NCI-H526 (cell line): ENCODE results near the gene SUB1.
"Not testable (repeated sequence)": the region's sequence is repeated elsewhere in the genome, so short reads cannot be mapped to it uniquely, and the experiment has no call there.

Source experiments
- DNase-seq, 2 experiments: peaks; one replicate each; lab custom pipeline; 2025; lab: John Stamatoyannopoulos, UW

SUB1 gene

DNA sequence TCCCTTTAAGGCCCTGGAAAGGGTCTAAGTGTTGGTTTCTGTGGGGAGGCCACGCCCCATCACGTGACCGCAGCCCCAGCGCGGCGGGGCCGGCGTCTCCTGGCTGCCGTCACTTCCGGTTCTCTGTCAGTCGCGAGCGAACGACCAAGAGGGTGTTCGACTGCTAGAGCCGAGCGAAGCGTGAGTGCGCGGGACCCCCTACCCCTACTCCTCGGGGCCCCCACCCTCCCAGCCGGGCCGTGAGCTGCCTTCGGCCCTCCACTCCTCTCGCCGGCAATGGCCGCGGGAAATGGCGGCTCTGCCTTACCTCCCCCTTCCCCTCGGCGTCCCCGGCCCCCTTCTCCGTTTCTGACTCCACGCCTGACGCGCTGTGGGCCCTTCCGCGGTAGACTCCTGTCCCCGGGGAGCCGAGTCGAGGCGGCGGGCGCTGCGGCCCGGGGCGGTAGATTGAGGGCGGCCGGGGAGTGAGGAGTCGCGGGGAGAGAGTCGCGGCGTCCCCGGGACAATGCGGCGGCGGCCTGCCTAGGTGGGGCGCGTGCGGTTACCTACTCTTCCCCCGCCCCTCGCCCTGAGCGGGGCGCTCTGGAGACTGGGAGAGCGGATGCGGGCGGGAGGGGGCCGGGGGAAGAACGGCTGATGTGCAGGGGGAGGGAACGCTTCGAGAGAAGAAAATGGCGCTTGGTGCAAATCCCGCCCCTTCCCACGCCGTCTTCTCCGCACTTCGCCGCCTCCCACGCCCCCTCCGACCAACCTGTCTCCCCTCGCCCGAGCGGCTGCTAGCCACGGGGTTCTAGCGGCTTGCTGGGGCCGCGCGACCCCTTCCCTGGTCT lies at the start of gene SUB1:
Gene SUB1, plus strand, starts transcription at position 112 of the 830 bp plus-strand sequence. CDS start 2,956 bp downstream, outside the sequence.
- peak; percentile 93 to 99 for DNase-seq

- DNase-seq, result no peak
Measured at GRCh38 chr5:32536246-32536645, 49.1 kb upstream of the SUB1 start.

DNA sequence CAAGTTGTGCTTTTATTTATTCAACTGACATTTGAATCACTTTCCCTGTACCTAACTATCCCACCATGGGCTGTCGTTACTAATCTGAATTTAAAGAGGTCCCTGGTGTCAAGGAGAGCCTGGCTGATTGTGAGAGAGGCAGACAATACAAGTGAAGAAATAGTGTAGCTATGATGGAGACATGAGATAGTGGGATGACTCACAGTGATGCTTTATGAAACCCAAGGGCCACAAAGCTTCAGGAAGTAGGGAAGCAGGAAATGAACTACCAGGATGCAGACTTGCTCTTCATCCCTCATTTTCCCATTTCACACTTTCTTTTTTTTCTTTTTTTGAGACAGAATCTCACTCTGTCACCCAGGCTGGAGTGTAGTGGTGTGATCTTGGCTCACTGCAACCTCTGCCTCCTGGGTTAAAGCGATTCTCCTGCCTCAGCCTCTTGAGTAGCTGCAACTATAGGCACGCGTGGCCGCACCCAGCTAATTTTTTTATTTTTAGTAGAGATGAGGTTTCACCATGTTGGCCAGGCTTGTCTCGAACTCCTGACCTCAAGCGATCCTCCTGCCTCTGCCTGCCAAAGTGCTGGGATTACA lies 47.8 kb upstream of the SUB1 start:
- not testable (repeated sequence) for DNase-seq

DNA sequence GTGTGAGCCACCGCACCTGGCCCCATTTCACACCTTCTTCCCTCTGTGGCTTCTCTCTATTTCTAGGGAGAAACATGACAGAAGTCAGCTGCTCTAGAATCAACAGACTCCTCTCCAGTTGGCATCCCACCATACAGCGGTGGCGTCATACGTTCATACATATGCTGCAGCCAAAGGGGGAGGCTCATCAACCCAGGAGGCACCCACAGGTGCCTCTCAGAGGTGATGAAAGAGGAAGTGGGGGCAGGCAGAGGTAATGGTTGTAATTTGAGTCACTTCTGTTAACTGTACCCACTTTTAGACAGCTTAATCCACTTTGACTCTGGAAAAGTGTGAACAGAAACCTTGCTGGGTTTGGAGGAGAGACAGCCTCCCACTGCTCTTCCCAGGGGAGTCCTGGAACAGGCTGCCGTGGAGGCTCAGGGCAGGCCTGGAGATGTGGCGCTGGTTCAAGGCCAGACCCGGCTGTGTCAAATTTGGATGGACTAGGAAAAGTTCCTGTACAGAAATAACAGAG lies 47.3 kb upstream of the SUB1 start:
- no peak for DNase-seq

GRCh38 chr5:32539981-32540845 lies 45.1 kb upstream of the SUB1 start:
- no peak for DNase-seq

GRCh38 chr5:32541241-32541640 lies 44.1 kb upstream of the SUB1 start:
- no peak for DNase-seq

DNA sequence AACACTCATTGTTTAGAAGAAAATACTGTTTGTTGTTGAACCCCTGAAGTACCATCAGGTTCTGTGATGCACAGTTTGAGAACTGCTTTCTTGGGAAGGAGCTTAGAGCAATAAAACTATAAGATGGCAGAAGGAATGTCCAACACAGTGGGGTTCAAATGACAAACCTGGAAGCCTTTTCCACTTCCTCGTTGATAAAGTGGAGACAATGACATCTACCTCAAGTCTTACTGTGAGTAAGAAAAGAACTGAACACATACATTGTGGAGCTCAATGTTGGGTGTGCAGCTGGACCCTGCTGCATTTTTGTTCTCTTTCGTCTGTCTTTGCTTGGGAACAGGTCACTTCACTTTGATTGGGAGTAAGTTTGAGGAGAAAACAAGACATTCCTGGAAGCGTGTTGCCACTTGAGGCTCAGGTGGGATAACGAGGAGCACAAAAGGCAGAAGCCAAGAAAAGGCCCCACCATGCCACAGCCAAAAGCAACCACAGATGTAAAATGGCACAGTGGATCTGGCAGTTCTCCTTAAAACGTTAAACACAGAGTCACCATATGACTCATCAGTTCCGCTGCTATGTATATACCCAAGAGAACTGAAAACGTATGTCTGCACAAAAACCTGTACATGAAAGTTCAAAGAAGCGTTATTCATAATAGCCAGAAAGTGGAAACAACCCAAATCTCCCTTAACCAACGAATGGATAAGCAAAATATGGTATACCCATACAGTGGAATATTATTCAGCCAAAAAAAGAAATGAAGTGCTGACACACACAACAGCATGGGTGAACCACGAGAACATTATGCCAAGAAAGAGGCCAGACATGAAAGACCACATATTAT lies 42.9 kb upstream of the SUB1 start:
- no peak for DNase-seq

DNA sequence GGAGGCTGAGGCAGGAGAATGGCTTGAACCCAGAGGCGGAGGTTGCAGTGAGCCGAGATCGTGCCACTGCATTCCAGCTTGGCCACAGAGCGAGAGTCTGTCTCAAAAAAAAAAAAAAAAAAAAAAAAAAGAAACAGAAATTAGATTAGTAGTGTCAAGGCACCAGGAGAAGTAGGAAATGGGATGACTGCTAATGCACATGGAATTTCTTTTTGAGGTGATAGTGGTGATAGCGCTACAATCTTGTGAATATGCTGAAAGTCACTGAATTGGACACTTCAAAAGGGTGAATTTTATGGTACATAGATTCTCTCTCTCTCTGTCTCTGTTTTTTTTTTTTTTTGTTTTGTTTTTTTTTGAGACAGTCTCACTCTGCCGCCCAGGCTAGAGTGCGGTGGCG lies 42.1 kb upstream of the SUB1 start:
- no peak for DNase-seq

DNA sequence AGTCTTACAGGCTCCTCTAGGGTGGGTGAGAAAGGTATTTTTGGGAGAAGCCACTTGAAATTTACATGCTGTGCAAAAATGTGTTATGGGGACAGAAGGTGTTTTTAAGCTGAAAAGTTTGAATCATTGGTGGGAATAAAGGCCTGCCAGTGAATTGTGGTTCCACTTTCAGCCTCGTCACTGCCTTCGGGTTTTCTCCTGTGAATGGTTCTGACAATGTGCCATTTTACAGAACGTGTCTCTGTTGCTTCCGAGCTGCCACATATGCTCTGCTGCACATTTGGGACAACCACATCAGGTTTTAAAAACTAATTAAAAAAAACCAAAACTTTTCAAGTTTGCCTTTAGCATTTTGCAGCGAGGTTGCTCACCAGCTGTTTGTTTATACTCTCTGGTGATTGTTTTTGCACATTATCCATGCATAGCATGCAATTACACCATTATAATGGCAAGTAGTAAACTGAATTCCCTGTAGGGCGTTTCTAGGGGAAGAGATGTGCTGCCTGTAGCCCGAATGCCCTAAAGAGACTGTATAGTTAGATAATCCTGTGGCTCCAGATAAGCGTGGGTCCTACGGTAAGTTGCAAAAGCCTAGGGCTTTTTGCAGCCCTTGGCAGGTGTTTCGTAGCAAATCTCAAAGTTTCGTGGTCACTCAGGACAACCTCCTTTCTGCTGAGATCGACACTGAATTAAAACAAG lies 40.1 kb upstream of the SUB1 start:
- no peak for DNase-seq

GRCh38 chr5:32551194-32551593 lies 34.2 kb upstream of the SUB1 start:
- no peak for DNase-seq

DNA sequence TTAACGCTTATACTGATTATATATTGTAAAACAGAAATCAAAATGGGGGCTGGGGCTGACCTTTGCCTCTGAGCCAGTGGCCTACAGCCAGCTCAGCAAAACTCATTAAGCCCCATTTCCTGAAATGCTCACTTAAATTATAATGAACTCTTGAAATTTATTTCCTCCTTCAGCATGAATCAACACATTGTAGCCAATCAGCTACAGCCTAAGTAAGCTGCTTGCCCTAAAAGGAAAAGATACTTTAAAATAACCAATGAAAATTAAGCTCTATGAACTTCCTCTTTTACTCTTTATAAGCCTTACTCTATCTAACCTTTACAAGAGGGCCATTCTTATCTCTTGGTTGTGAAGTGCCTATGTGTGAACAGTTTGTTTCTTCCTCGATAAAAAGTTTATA lies 33.5 kb upstream of the SUB1 start:
- no peak for DNase-seq

GRCh38 chr5:32552491-32552890 lies 32.9 kb upstream of the SUB1 start:
- not testable (repeated sequence) for DNase-seq

DNA sequence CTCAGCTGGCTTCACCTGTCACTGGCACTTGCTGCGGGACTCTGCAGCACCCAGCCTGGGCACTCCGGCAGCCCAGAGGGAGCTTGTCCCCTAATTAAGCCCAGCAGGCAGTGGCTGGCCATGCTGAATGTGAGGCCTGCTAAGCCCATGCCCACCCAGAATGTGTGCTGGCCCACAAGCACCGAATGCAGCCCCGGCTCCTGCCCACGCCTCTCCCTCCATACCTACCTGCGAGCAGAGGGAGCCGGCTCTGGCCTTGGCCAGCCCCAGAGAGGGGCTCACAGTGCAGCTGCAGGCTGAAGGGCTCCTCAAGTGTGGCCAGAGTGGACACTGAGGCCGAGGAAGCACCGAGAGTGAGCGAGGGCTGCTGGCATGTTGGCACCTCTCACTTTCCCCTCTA lies 32.4 kb upstream of the SUB1 start:
- no peak for DNase-seq

DNA sequence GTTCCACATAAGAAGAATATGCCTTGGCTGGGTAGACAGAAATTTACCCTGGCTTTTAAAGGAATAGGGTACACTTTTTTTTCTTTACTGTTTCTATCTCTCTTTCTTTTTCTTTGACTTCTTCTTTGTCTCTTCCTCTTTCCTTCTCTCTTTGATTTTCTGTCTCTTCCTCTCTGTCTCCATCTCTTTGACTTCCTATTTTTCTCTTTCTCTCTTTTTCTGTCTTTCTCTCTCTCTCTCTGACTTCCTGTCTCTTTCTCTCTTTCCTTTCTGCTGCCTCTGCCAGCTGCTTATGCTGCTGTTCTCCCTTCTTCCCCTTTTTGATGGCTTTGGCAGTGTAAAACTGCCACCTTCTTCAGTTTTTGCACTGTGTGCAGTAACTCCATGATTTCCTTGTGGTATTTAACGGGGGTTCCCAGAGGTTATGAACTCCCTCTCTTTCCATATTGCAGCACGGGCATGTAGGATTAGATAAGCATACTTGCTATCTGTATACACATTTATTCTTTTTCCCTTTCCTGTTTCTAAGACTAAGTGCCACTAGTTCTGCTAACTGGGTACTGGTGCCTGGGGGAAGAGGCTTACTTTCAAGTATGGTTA lies 31.1 kb upstream of the SUB1 start:
- DNase-seq, result not testable (repeated sequence)

- DNase-seq, result not testable (repeated sequence)
Measured at GRCh38 chr5:32556543-32556942, 28.8 kb upstream of the SUB1 start.

GRCh38 chr5:32559411-32559810 lies 25.9 kb upstream of the SUB1 start:
- no peak for DNase-seq

DNA sequence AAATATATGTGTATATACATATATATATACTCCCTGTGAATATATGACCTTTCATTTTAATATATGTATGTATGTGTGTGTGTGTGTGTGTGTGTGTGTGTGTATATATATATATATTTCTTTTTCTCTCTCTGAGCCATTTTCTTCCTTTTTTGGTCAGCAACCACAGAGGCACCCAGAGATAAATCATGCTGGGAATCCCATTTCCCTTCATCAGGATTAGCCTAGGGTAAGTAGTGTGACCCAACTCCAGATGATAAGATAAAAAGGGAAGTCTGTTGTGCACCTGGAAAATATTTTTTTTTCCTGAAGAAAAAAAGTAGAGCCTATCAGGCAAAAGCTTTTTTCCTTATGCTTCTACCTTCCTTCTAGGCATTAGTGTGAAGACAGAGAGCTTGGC lies 25.4 kb upstream of the SUB1 start:
- DNase-seq, result no peak

- DNase-seq, result no peak
Measured at GRCh38 chr5:32562056-32562455, 23.3 kb upstream of the SUB1 start.

DNA sequence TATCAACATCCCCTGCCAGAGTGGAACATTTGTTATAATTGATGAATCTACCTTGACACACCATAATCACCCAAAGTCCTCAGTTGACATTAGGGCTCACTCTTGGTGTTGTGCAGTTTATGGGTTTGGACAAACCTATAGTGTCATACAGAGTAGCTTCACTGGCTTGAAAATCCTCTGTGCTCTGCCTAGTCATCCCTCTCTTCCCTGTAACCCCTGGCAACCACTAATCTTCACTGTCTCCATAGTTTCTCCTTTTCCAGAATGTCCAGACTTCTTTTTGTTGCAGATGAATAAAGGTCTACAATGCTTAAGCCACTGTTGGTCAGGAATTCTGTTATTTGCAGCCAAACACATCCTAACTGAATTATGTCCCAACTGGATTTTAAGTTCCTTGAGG lies 22.5 kb upstream of the SUB1 start:
- no peak for DNase-seq

GRCh38 chr5:32563614-32564013 lies 21.7 kb upstream of the SUB1 start:
- DNase-seq, result no peak
